MM.1S (cell line): Measurements from ENCODE around the gene USP37.

Source experiments
- DNase-seq: peaks from one replicate; pipeline ENCODE4 v3.0.0-alpha.2; 2015
- H2AFZ ChIP-seq: fragments of 300-600 bp; sonication (generic); 2 replicates; pipeline ENCODE4 v1.6.0; 2016; ENCODE audit warnings: antibody characterized with exemption, low read length
- H3F3A ChIP-seq: fragments of 300-600 bp; sonication (generic); 2 replicates; pipeline ENCODE4 v1.6.1; 2016; ENCODE audit warnings: mild to moderate bottlenecking, antibody characterized with exemption, low read length, moderate library complexity, mixed read lengths; ENCODE audit not compliant: insufficient read depth
- H3K27ac ChIP-seq: fragments of 300-600 bp; sonication (generic); 2 replicates; pipeline ENCODE4 v1.5.1; 2016; ENCODE audit warnings: mild to moderate bottlenecking, low read length
- H3K27me3 ChIP-seq: fragments of 300-600 bp; sonication (generic); replicated peaks from 2 replicates; pipeline ENCODE4 v1.6.0; 2016; ENCODE audit warnings: low read length; ENCODE audit not compliant: insufficient read depth
- H3K36me3 ChIP-seq: fragments of 300-600 bp; sonication (generic); replicated peaks from 2 replicates; pipeline ENCODE4 v1.6.1; 2016; ENCODE audit warnings: mild to moderate bottlenecking, low read length, mixed read lengths; ENCODE audit not compliant: insufficient read depth
- H3K4me1 ChIP-seq: fragments of 300-600 bp; sonication (generic); 2 replicates; pipeline ENCODE4 v1.6.1; 2016; ENCODE audit warnings: low read length, mixed read lengths
- H3K4me2 ChIP-seq: fragments of 300-600 bp; sonication (generic); 2 replicates; pipeline ENCODE4 v1.6.0; 2016; ENCODE audit warnings: low read depth, low read length
- H3K4me3 ChIP-seq: fragments of 300-600 bp; sonication (generic); 2 replicates; pipeline ENCODE4 v1.5.1; 2016; ENCODE audit warnings: low read length, mixed read lengths
- H3K79me2 ChIP-seq: fragments of 300-600 bp; sonication (generic); 2 replicates; pipeline ENCODE4 v1.6.1; 2016; ENCODE audit warnings: mixed run types, low read length, mixed read lengths
- H3K9ac ChIP-seq: fragments of 300-600 bp; sonication (generic); 2 replicates; pipeline ENCODE4 v1.6.1; 2016; ENCODE audit warnings: low read length, mixed read lengths
- H3K9me2 ChIP-seq: fragments of 300-600 bp; sonication (generic); replicated peaks from 2 replicates; pipeline ENCODE4 v1.6.1; 2016; ENCODE audit warnings: mild to moderate bottlenecking, low read length, mixed read lengths; ENCODE audit not compliant: insufficient read depth
- H3K9me3 ChIP-seq: fragments of 300-600 bp; sonication (generic); replicated peaks from 2 replicates; pipeline ENCODE4 v1.6.1; 2016; ENCODE audit warnings: mild to moderate bottlenecking, low read length, mixed read lengths; ENCODE audit not compliant: insufficient read depth
- H4K20me1 ChIP-seq: fragments of 300-600 bp; sonication (generic); 2 replicates; pipeline ENCODE4 v1.6.1; 2016; ENCODE audit warnings: mild to moderate bottlenecking, low read length, moderate library complexity, mixed read lengths; ENCODE audit not compliant: insufficient read depth
- CTCF ChIP-seq: fragments of 300-600 bp; sonication (generic); IDR thresholded peaks from 2 replicates; pipeline ENCODE4 v1.5.1; 2016; ENCODE audit warnings: antibody characterized with exemption, low read length, mixed read lengths
- EZH2 ChIP-seq: fragments of 300-600 bp; sonication (generic); optimal IDR thresholded peaks from 2 replicates; pipeline ENCODE3; 2017; ENCODE audit warnings: low read depth, mild to moderate bottlenecking, antibody characterized with exemption, low read length, mixed read lengths
- EZH2phosphoT487 ChIP-seq: fragments of 300-600 bp; sonication (generic); IDR thresholded peaks from 2 replicates; pipeline ENCODE4 v1.6.1; 2018; ENCODE audit warnings: antibody characterized with exemption, low read length

USP37 gene

GRCh38 chr2:218547511-218547910 lies 20.6 kb downstream of the USP37 start:
- Histone ChIP-seq H4K20me1 (no peaks in the 10 kb centered on the region), H2AFZ (no peak overlapping the region), H3K79me2 (no peaks in the 10 kb centered on the region), H3K4me1 (no peaks in the 10 kb centered on the region), H3K27ac (no peak overlapping the region), H3K4me3 (no peak overlapping the region), H3K36me3 (peaks cover 10% of the 10 kb centered on the region; the same call in 1 of the 2 replicates), H3K9me3 (no peaks in the 10 kb centered on the region), H3K9me2 (no peaks in the 10 kb centered on the region), H3K4me2 (no peak overlapping the region), H3K27me3 (no peaks in the 10 kb centered on the region), H3F3A (no peaks in the 10 kb centered on the region), H3K9ac (no peak overlapping the region)
- no peak for TF ChIP-seq EZH2phosphoT487
- TF ChIP-seq EZH2 = no peak
- no peak for TF ChIP-seq CTCF
- DNase-seq = no peak

- Histone ChIP-seq H3K27me3 (no peaks in the 10 kb centered on the region), H3K79me2 (no peaks in the 10 kb centered on the region), H3K9ac (no peak overlapping the region), H3K4me2 (no peak overlapping the region), H3K4me1 (no peaks in the 10 kb centered on the region), H4K20me1 (no peaks in the 10 kb centered on the region), H3K9me2 (no peaks in the 10 kb centered on the region), H3K36me3 (peaks cover 6% of the 10 kb centered on the region; the same call in 1 of the 2 replicates), H3F3A (no peaks in the 10 kb centered on the region), H3K27ac (no peak overlapping the region), H3K4me3 (no peak overlapping the region), H3K9me3 (no peaks in the 10 kb centered on the region), H2AFZ (no peak overlapping the region)
- TF ChIP-seq EZH2 (no peak), EZH2phosphoT487 (no peak), CTCF (no peak)
- no peak for DNase-seq
These were observed 22.1 kb downstream of the USP37 start for GRCh38 chr2:218546012-218546411.

- no peaks in the 10 kb centered on the region for H3F3A ChIP-seq
- H3K36me3 ChIP-seq = no peaks in the 10 kb centered on the region; the same call in 1 of the 2 replicates
- H2AFZ ChIP-seq = no peak overlapping the region
- no peak overlapping the region for H3K4me3 ChIP-seq
- H3K79me2 ChIP-seq = peaks cover 4% of the 10 kb centered on the region; the same call in 1 of the 2 replicates
- H3K4me2 ChIP-seq = no peak overlapping the region
- H3K27ac ChIP-seq = no peak overlapping the region
- no peaks in the 10 kb centered on the region for H3K4me1 ChIP-seq
- H3K9me3 ChIP-seq = no peaks in the 10 kb centered on the region
- no peak overlapping the region for H3K9ac ChIP-seq
- no peak for DNase-seq
- no peaks in the 10 kb centered on the region for H4K20me1 ChIP-seq
- H3K27me3 ChIP-seq = no peaks in the 10 kb centered on the region
- no peak for TF ChIP-seq CTCF
- no peak for TF ChIP-seq EZH2phosphoT487
- TF ChIP-seq EZH2 = no peak
- no peaks in the 10 kb centered on the region for H3K9me2 ChIP-seq
These were observed 28.1 kb downstream of the USP37 start for GRCh38 chr2:218540015-218540414.
